ENCODE results near the gene ASB13.

Gene ASB13

GRCh38 chr10:5668429-5668828, 2.0 kb upstream of the ASB13 start:
- DNase-seq, result no peak

- DNase-seq, result no peak
These were observed 641 bp upstream of the ASB13 start for GRCh38 chr10:5666841-5667630.

- no peak for DNase-seq
These were observed 905 bp downstream of the ASB13 start for GRCh38 chr10:5665373-5666007.

- no peak for DNase-seq
These were observed 2.5 kb downstream of the ASB13 start for GRCh38 chr10:5663692-5664427.

- no peak for DNase-seq
These were observed 3.5 kb downstream of the ASB13 start for GRCh38 chr10:5662708-5663579.

GRCh38 chr10:5661043-5661442, 5.4 kb downstream of the ASB13 start:
- DNase-seq, result no peak

- DNase-seq, result no peak
These were observed 6.5 kb downstream of the ASB13 start for GRCh38 chr10:5659702-5660528.

GRCh38 chr10:5658871-5659618, 7.3 kb downstream of the ASB13 start:
- no peak for DNase-seq

GRCh38 chr10:5656737-5657579, 9.4 kb downstream of the ASB13 start:
- no peak for DNase-seq

GRCh38 chr10:5655121-5655520, 11.3 kb downstream of the ASB13 start:
- DNase-seq, result no peak

- no peak for DNase-seq
These were observed 12.1 kb downstream of the ASB13 start for GRCh38 chr10:5654218-5654755.

GRCh38 chr10:5652746-5653145, 13.6 kb downstream of the ASB13 start:
- DNase-seq, result no peak

GRCh38 chr10:5651388-5651764, 15.0 kb downstream of the ASB13 start:
- DNase-seq, result no peak

- no peak for DNase-seq
These were observed 15.6 kb downstream of the ASB13 start for GRCh38 chr10:5650664-5651387.

- DNase-seq, result no peak
These were observed 16.6 kb downstream of the ASB13 start for GRCh38 chr10:5649746-5650145.

GRCh38 chr10:5648494-5649457, 17.6 kb downstream of the ASB13 start:
- DNase-seq, result no peak

- DNase-seq, result no peak
These were observed 18.7 kb downstream of the ASB13 start for GRCh38 chr10:5647507-5648240.
